ENCODE data around the gene SPACA9.

The SPACA9 gene

GRCh38 chr9:132864277-132864676 is 14.4 kb upstream of the SPACA9 start:
- DNase-seq: no peak

DNA sequence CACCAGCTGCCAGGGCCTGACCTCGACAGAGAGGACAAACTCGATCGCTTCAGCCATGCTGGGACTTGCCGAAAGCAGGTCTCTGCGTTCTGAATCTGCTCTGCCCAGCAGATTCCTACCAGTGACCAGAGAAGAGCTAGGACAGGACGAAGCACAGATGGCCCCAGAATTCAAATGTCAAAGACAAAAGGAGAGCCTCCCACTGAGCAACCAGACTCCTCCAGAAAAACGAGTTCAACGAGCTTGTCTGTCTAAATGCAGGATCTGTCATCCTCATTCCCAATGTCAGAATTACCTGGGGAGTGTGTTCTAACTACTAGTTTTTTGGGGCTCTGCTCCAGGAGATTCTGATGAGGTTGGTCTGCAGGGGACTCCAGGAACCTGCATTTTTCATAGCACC is 14.0 kb upstream of the SPACA9 start:
- no peak for DNase-seq

DNA sequence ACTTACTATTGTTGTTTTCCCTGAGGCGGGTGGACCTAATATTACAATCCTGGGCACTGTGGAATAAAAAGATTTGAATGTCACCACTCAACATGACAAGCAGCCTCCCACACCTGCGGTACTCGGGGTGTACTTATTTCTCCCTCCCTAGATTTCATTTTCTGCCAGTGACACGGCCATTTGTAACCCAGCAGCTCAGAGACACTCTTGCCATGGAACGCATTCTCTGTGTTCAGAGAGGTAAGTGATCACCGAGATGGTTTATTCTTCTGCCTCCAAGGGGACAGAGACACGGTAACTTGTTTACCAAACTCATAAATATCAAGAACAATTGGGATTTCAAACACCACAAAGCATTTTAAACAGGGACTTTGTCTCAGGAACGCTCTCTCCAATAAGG is 11.8 kb upstream of the SPACA9 start:
- DNase-seq: no peak

DNA sequence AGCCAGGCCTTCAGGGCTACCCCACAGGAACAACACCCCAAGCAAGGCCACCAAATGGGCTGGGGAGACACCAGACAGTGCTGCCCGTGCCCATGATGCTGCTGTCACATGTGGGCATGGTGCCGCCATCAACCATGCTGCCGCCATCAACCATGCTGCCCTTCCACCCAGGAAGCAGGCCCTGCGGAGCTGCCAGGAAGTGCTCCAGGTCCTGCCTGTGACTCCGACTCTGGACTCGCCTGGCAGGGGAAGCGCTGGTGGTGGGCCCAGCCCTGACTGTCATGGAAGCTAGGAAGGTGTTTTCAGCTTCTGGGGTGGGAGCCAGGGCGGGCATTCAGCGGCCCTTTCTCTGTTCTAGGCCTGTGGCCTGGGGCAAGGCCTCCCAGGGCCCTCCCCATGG is 9.4 kb upstream of the SPACA9 start:
- no peak for DNase-seq

GRCh38 chr9:132873403-132873802 is 5.3 kb upstream of the SPACA9 start:
- no peak for DNase-seq

GRCh38 chr9:132875159-132875558 is 3.5 kb upstream of the SPACA9 start:
- no peak for DNase-seq

DNA sequence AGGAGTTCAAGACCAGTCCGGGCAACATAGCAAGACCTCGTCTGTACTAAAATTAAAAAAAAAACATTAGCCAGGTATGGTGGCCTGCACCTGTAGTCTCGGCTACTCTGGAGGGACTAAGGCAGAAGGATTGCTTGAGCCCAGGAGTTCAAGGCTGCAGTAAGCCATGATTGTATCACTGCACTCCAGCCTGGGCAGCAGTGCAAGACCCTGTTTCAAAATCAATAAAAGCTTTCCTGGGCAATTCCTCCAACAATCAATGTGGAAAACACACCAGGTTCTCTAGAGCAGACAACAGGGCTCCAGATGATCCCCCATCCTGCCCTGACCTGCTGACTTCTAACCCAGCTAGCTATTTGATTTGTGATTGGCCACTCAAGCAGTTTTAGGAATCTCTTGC is 1.8 kb upstream of the SPACA9 start:
- no peak for DNase-seq

DNA sequence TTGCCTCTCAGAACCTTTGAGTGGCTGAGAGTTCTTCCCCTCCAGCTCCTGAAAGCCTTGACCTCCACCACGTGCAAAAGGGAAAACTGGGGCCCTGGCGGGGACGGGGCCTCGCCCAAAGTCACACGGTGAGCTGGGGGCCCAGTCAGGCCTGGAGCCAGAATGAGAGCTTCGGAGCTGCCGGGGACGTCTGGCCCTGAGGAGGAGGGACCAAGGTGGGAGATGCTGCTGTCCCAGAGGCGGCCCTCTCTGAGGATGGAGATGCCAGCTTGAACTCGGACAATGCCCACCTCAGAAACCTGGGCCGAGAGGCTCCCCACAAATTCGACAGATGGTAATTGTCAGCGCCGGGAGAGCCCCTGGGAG is 1.3 kb upstream of the SPACA9 start:
- DNase-seq: no peak

DNA sequence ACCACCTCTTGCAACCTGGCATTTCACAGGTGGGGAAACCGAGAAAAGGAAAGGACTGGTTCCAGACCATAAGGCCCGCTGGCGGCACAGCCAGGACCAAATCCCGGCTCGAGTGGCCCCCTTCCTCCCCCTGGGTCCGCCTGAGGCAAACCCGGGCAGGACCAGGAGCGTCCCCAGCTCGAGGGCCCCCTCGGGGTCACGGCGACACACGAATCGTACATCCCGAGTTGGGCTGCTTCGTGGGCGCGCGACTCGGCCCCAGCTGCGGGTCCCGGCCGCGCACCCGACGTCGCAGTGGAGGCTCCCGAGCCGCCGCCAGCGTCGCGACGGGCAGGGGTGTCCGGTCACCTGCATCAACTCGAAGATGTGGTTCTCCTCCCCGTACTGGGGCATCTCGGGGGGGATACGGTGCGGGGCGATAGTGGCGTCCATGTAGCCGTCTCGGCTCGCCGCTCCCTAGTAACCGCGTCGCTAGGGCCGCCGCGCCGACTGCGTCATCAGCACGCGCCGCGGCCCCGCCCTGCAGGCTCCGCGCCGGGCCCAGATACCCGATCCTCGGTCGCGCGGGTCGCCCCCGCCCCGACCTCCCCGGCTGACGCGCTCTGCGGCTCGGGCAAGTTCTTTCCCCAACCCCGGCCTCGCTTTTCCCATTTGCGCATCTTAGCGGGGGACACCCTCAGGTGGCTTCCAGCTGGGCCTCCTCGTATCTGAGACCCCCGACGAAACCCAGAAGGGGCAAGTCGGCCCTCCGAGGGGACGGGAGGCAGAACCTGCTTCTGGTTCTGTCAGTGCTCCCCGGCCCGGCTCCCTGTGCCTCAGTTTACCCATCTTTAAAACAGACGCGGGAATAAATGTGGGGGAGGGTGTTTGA is 639 bp upstream of the SPACA9 start, which contains the start of gene AK8:
Gene AK8 (minus strand): TSS at position 461 of the 871 bp plus-strand sequence. CDS start 29 bp downstream, at position 432.
- peak; percentile 74 for DNase-seq

DNA sequence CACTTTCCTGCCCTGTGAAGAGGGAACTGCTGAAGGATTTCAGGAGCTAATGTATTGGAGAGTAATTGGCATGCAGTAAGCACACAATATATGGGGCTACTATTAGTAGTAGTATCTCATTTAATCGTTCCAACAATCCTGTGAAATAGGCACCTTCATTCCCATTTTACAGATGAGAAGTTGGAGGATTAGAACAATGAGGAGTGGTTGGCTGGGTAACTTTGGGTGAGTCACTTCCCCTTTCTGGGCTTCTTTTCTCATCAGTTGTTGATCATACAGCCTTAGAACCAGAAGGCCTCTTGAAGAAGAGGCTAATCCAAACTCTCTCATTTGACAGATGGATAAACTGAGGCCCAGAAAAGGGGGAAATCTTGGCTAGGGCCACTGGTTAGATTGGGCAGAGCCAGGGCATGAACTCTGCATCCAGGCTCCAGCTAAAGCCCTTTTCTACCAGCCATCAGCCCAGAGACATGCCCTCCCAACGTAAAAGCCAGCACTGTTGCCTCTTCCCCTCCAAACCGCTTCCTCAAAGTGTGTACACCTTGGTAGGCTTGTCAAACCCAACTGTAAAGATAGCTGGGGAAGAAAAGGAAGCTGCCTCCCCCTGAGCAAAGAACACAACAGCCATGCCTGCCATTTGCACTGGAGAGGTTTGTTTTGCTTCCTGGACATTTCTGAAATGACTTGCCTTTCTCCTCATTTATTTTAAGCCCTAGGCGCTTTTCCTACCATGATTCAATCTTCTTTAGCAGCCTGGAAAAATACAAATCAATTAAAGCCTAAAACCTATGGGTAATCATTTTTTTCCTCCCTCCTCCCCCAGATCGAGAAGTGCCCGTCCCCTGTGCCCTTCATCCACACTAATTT is 992 bp downstream of the SPACA9 start:
- DNase-seq: no peak

DNA sequence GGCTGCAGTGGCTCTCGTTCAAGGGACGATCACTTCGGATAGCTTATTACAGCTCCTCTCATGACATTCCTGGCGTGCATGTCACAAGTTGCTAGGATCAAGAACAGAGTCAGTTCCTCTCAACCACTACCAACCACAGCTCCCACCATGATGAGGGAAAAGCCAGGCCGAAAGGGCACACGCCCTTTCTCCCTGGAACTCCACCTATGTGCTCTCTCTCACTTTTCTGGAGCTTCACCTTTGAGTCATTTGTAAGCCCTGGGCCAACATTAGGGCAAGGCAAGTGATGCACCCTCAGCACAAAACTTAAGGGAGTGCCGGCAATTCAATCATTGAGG is 1.6 kb downstream of the SPACA9 start:
- DNase-seq: no peak

- DNase-seq: no peak
Observed at GRCh38 chr9:132881826-132882225, 3.1 kb downstream of the SPACA9 start.

DNA sequence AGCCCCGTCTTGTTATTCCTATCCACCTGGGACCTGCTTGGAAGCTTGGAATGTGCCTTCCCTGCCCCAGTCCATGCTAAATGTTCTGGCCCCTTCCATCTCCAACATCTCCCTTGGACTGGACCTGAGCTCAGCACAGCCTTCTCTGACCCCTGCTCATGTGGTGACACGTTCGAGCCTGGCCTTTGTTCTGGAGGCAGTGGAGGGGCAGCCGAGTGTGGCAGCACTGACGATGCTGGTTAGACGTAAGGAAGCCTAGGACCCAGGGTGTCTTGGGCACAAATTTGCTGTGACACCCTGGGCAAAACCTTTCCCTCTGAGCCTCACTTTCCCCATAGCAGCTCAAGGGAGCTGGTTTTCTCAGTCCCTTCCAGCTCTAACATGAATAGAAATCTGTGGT is 3.9 kb downstream of the SPACA9 start:
- no peak for DNase-seq

DNA sequence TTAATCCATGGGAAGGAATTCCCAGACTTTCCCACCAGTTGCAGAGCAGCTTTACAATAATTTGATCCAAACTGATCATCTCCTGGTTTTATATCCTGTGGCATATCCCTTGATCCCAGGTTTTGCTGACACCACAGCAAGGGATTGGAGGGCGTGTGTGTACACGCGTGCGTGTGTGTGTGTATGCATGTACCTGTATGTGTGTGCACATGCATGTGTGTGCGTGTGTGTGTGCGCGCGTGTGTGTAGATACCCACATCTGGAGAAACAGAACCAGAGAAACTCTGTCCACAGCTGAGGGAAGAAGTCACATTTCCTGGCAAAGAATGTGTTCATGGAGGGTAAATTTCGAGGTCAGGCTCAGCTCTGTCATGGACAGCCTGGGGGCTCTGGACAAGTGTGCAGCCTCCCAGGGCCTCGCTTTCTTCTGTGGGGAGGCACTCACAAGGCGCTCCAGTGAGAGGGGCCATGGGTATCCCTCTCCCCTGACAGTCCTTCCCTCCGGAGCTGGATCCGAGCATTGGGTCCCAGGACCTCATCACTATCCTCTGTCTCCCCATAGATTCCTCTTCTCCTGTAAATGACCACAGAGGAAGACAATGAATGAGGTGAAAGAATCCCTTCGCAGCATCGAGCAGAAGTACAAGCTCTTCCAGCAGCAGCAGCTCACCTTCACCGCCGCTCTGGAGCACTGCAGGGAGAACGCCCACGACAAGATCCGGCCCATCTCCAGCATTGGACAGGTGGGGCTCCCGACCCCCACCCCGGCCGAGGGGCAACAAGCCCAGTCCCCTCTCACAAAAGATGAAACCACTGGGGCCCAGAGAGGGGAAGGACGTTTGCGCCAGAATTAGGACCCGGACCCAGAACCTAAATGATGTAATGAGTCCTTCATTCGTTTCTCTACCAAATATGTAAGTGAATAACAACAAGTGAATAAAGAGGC is 4.9 kb downstream of the SPACA9 start:
- DNase-seq: no peak

GRCh38 chr9:132885720-132886333 is 7.1 kb downstream of the SPACA9 start:
- no peak for DNase-seq

GRCh38 chr9:132886334-132886725 is 7.6 kb downstream of the SPACA9 start:
- DNase-seq: no peak

DNA sequence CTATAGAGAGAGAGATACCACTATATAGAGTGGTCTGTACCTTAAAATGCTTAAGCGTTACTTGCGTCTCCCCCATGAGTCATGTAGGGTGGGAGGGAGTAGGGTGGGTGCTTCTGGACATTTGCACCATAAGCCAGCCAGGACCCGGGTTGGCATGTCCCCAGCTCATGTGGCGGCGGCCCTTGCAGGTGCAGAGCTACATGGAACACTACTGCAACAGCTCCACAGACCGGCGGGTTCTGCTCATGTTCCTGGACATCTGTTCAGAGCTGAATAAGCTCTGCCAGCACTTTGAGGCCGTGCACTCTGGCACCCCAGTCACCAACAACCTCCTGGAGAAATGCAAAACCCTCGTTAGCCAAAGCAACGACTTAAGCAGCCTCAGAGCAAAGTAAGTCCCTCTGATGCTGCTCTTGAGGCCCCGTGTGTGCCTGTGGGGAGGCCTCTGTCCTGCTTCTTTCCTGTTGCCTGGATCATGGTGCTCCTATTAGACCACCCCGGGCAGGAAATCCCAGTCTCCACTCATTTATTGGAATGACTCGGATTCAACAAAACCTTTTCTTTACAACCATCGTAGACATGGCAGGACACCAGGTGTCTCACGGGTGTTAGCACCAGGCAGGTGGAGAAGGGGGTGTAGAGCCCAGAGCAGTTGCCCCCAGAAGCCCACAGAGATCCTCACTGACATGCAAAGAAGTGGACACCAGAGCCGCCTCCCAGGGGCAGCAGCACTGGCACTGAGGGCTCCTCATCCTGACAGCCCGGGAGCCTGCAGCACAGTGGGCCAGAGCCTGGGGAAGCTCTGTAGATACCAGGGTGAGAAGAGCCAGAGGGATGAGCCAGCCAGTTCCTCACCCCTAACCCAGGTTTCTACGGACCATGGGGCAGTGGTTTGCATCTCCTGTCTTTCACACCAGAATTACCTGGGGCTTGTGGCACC is 8.8 kb downstream of the SPACA9 start:
- no peak for DNase-seq

GRCh38 chr9:132888151-132888550 is 9.5 kb downstream of the SPACA9 start:
- no peak for DNase-seq

GRCh38 chr9:132892400-132892799 is 13.7 kb downstream of the SPACA9 start:
- DNase-seq: no peak

DNA sequence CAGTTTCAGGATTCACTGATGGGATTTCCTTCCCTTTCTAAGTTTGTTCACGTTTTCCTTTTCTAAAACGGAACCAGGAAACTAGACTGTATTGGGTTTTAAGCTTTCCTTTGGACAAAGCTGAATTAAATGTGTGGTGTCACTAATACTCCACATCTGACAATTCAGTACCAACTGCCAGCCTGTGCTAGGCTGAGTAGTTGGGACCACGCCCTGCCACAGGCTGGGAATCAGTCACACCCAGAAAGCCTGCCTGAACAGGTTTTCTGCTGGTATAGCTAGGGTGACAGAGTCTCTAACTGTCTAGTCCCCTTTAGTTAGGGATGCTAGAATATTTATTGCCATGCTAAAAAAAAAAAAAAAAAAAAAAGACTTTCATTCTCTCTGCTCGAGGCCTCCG is 15.6 kb downstream of the SPACA9 start:
- DNase-seq: no peak
